Endothelial cell (in vitro differentiated cells): ENCODE data around the gene KCNMA1. TPM values are rescaled to one million over a fixed set of nuclear protein-coding genes. Genes with fewer than 3 reads are reported as not detected.

Source experiments
- DNase-seq: peaks from one replicate; pipeline ENCODE4 v3.0.0; 2021; ENCODE audit warnings: low spot score
- H3K27ac Mint-ChIP-seq: one replicate; pipeline ENCODE4 v1.8.0; 2021; ENCODE audit warnings: mixed read lengths, inconsistent platforms; ENCODE audit not compliant: unreplicated experiment
- H3K27me3 Mint-ChIP-seq: one replicate; pipeline ENCODE4 v1.8.0; 2021; ENCODE audit warnings: mild to moderate bottlenecking, moderate library complexity, mixed read lengths, inconsistent platforms; ENCODE audit not compliant: unreplicated experiment
- H3K36me3 Mint-ChIP-seq: one replicate; pipeline ENCODE4 v1.8.0; 2021; ENCODE audit warnings: mild to moderate bottlenecking, low read depth, mixed read lengths, inconsistent platforms; ENCODE audit not compliant: unreplicated experiment
- H3K4me1 Mint-ChIP-seq: one replicate; pipeline ENCODE4 v1.8.0; 2021; ENCODE audit warnings: mild to moderate bottlenecking, mixed read lengths, inconsistent platforms; ENCODE audit not compliant: unreplicated experiment
- H3K4me3 Mint-ChIP-seq: one replicate; pipeline ENCODE4 v1.8.0; 2021; ENCODE audit warnings: mild to moderate bottlenecking, mixed read lengths, inconsistent platforms; ENCODE audit not compliant: unreplicated experiment
- H3K9me3 Mint-ChIP-seq: one replicate; pipeline ENCODE4 v1.8.0; 2021; ENCODE audit warnings: mixed read lengths, inconsistent platforms; ENCODE audit not compliant: unreplicated experiment
- total RNA-seq: library from RNA; stranded (reverse); fragmentation: NEBNext Ultra II Directional; extraction: Animal tissue kit (Norgen Biotek cat#: 25700); gene quantifications from one replicate; pipeline ENCODE4 v1.2.1, GENCODE V29; 2021; ENCODE audit not compliant: unreplicated experiment
- TF ChIP-seq, protein P1 (sequence below): fragments of 200-600 bp; sonication (generic); IDR thresholded peaks from one replicate; pipeline ENCODE4 v1.5.0; 2021; ENCODE audit warnings: antibody characterized with exemption; ENCODE audit not compliant: unreplicated experiment

The KCNMA1 gene
- total RNA-seq, 1 donor from 2014 or later: 5.1 TPM

- TF ChIP-seq, protein P1, sequence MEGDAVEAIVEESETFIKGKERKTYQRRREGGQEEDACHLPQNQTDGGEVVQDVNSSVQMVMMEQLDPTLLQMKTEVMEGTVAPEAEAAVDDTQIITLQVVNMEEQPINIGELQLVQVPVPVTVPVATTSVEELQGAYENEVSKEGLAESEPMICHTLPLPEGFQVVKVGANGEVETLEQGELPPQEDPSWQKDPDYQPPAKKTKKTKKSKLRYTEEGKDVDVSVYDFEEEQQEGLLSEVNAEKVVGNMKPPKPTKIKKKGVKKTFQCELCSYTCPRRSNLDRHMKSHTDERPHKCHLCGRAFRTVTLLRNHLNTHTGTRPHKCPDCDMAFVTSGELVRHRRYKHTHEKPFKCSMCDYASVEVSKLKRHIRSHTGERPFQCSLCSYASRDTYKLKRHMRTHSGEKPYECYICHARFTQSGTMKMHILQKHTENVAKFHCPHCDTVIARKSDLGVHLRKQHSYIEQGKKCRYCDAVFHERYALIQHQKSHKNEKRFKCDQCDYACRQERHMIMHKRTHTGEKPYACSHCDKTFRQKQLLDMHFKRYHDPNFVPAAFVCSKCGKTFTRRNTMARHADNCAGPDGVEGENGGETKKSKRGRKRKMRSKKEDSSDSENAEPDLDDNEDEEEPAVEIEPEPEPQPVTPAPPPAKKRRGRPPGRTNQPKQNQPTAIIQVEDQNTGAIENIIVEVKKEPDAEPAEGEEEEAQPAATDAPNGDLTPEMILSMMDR: no peak
- no peak for DNase-seq
- H3K9me3 Mint-ChIP-seq: no peaks in the 10 kb centered on the region
- H3K4me1 Mint-ChIP-seq: no peaks in the 10 kb centered on the region
- H3K4me3 Mint-ChIP-seq: no peak overlapping the region
- no peaks in the 10 kb centered on the region for H3K36me3 Mint-ChIP-seq
- no peak overlapping the region for H3K27ac Mint-ChIP-seq
- peaks cover 5% of the 10 kb centered on the region for H3K27me3 Mint-ChIP-seq
Measured at GRCh38 chr10:77463499-77463898, 174.1 kb downstream of the KCNMA1 start.

DNA sequence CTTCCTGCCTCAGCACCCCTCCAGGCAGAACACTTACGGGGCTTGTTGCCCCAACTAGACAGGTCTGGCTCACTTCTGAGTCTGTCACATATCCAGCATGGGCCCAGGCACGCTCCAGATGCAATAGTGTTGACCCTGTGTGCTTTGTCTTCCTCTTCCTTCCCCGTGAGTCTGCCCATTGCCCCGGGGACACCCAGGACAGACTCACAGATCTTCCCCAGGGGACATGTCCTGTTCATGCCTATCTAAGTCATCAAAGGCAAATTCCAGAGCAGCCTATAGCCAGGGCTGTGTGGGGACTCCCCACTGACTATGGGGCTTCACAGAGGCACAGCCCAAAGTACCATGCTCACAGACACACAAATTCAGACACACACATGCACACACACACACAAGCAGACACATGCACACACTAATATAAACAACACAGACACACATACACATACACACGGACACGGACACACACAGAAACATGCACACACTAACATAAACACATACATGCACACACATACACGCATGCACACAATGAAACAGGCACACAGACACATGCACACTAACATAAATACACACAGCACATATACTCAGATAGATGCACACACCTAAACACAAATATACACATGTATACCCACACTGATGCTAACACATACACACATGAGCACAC is 175.8 kb downstream of the KCNMA1 start:
- Mint-ChIP-seq H3K27me3 (peaks cover 7% of the 10 kb centered on the region), H3K4me3 (no peak overlapping the region), H3K27ac (no peak overlapping the region), H3K4me1 (peaks cover 5% of the 10 kb centered on the region), H3K9me3 (no peaks in the 10 kb centered on the region), H3K36me3 (no peaks in the 10 kb centered on the region)
- DNase-seq: no peak
- TF ChIP-seq, protein P1: no peak

DNA sequence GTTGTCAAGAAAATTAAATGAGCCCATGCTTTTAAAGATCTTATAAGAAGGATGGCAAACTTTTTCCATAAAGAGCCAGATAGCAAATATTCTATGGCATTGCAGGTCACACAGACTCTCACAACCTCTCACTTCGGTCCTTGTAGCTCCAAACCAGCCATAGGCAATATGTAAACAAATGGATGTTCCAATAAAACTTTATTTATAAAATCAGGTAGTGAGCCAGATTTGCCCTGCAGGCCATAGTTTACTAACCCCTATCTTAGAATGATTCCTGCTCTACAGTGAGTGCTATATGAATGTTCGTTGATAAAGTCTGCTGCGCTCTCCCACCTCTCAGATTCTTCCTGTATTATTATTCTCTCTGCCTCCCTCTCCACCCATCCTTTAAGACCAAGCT is 177.7 kb downstream of the KCNMA1 start:
- H3K36me3 Mint-ChIP-seq: no peaks in the 10 kb centered on the region
- peaks cover 7% of the 10 kb centered on the region for H3K27me3 Mint-ChIP-seq

DNA sequence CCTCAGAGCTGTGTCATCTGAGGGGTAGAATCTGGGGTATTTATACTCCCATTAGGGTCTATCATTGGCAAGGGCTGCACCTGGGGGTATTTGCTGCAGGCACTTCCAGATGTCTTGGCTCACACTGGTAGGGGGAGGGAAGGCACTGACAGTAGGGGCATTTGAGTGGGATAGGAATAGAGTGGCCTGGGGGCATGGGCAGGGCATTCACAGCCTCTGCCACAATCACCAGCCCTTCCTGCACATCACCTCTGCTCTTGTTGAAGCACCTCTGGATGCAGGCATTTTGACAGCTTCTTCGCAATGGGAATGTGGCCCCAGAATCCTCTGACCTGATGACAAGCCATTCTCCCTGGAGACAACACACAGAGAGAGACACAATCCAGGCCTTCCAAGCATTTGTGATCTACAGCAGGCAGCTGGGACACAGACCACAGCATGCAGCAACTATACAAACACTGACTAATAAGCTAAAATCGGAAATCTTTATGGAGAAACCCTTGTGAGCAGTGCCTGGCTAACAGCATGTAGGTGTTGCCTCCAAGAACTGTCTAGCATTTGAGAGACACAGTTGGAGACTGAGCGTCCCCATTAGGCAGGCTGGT is 178.5 kb downstream of the KCNMA1 start:
- no peaks in the 10 kb centered on the region for H3K36me3 Mint-ChIP-seq
- H3K9me3 Mint-ChIP-seq: no peaks in the 10 kb centered on the region
- no peak overlapping the region for H3K4me3 Mint-ChIP-seq
- peaks cover 7% of the 10 kb centered on the region for H3K27me3 Mint-ChIP-seq
- no peak for DNase-seq
- TF ChIP-seq, protein P1: no peak
- no peak overlapping the region for H3K27ac Mint-ChIP-seq
- peaks cover 5% of the 10 kb centered on the region for H3K4me1 Mint-ChIP-seq

More for the DNA sequence above, 177.7 kb downstream of the KCNMA1 start:
- no peak overlapping the region for H3K27ac Mint-ChIP-seq
- TF ChIP-seq, protein P1: no peak
- H3K4me3 Mint-ChIP-seq: no peak overlapping the region
- H3K4me1 Mint-ChIP-seq: peaks cover 5% of the 10 kb centered on the region
- no peaks in the 10 kb centered on the region for H3K9me3 Mint-ChIP-seq
- no peak for DNase-seq

DNA sequence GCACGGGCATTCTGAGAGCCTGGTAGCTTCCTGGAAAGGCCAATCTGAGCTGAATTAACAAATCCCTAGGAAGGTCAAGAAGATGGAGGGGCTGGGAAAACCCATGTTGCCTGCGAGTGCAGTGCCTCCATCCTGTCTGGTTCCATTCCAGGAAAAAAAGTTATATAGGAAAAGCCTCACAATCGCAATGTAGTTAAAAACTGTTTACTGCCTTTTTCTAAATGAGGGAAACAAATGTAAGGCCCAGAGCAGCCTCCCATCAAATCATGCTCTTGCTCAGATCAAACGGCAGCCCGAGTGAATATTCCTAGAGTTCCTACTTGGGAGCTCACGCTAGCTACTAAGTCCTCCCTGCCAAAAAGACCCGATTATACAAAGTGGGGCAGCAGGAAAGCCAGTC is 179.9 kb downstream of the KCNMA1 start:
- H3K27me3 Mint-ChIP-seq: peaks cover 7% of the 10 kb centered on the region
- TF ChIP-seq, protein P1: no peak
- H3K9me3 Mint-ChIP-seq: no peaks in the 10 kb centered on the region
- no peaks in the 10 kb centered on the region for H3K36me3 Mint-ChIP-seq
- no peak for DNase-seq
- H3K4me3 Mint-ChIP-seq: no peak overlapping the region
- H3K27ac Mint-ChIP-seq: no peak overlapping the region
- H3K4me1 Mint-ChIP-seq: peaks cover 5% of the 10 kb centered on the region
